Calu3 (cell line): ENCODE data around the gene OR2AT4. TPM values are rescaled to one million over a fixed set of nuclear protein-coding genes. Genes with fewer than 3 reads are reported as not detected.
A peak's percentile ranks its signal among the peaks of the same experiment; 100 is the strongest.

Experiments
- BruUV-seq: library from RNA; stranded (reverse); fragments of 400-500 nt; replicated peaks from 2 replicates; lab custom pipeline; 2021; lab: Mats Ljungman, UMichigan
- CTCF ChIA-PET: fragments of 300-600 bp; sonication (Branson Sonifier 250); formaldehyde crosslinking; loops from one replicate; lab custom pipeline; 2022; ENCODE audit warnings: antibody characterized with exemption; lab: Charles Lee
- DNase-seq: peaks from one replicate; pipeline ENCODE4 v3.0.0; 2022
- H3K27ac Mint-ChIP-seq: one replicate; pipeline ENCODE4 v1.8.0; 2022; ENCODE audit warnings: mixed read lengths; ENCODE audit not compliant: unreplicated experiment
- H3K27me3 Mint-ChIP-seq: one replicate; pipeline ENCODE4 v1.8.0; 2022; ENCODE audit warnings: mixed read lengths; ENCODE audit not compliant: unreplicated experiment
- H3K36me3 Mint-ChIP-seq: one replicate; pipeline ENCODE4 v1.8.0; 2022; ENCODE audit warnings: mild to moderate bottlenecking, moderate library complexity, mixed read lengths; ENCODE audit not compliant: insufficient read depth, unreplicated experiment
- H3K4me1 Mint-ChIP-seq: one replicate; pipeline ENCODE4 v1.8.0; 2022; ENCODE audit warnings: mild to moderate bottlenecking, low read depth, mixed read lengths; ENCODE audit not compliant: unreplicated experiment
- H3K4me3 Mint-ChIP-seq: one replicate; pipeline ENCODE4 v1.8.0; 2022; ENCODE audit warnings: mild to moderate bottlenecking, low read depth, moderate library complexity, mixed read lengths; ENCODE audit not compliant: unreplicated experiment
- H3K9me3 Mint-ChIP-seq: one replicate; pipeline ENCODE4 v1.8.0; 2022; ENCODE audit warnings: low read depth, mixed read lengths; ENCODE audit not compliant: unreplicated experiment
- CTCF ChIP-seq: fragments of 200-600 bp; IDR thresholded peaks from one replicate; pipeline ENCODE4 v1.8.0; 2022; ENCODE audit warnings: antibody characterized with exemption; ENCODE audit not compliant: unreplicated experiment
- intact Hi-C: fragments of 100-400 bp; cut with micrococcal nuclease; formaldehyde crosslinking; loops from one replicate; pipeline ENCODE4 v1.10.0; 2022; ENCODE audit not compliant: unreplicated experiment
- total RNA-seq: library from RNA; stranded (reverse); gene quantifications from 2 replicates; pipeline ENCODE4 v1.2.3, GENCODE V29; 2022

OR2AT4 gene
- total RNA-seq, 1 experiment from 2014 or later = not detected

- no peak overlapping the region for H3K27ac Mint-ChIP-seq
- no TSS peak for BruUV-seq
- intact Hi-C loops = loop anchor here (5.0 kb wide), 1 partner anchor 105 kb away; no protein-coding TSS in a partner anchor
- H3K4me1 Mint-ChIP-seq = peaks cover 23% of the 10 kb centered on the region
- H3K27me3 Mint-ChIP-seq = no peaks in the 10 kb centered on the region
- H3K4me3 Mint-ChIP-seq = no peak overlapping the region
- H3K36me3 Mint-ChIP-seq = peaks cover 5% of the 10 kb centered on the region
- TF ChIP-seq CTCF = no peak
- H3K9me3 Mint-ChIP-seq = no peaks in the 10 kb centered on the region
- DNase-seq = no peak
- CTCF ChIA-PET = interaction anchor here (0.6 to 1.9 kb wide), 4 partner anchors 8 to 45 kb away, joined by 3 to 8 read pairs (median 3); no protein-coding TSS in a partner anchor
These were observed 64.1 kb downstream of the OR2AT4 start for GRCh38 chr11:75032550-75032935.

- H3K4me3 Mint-ChIP-seq = no peak overlapping the region
- no TSS peak for BruUV-seq
- no peaks in the 10 kb centered on the region for H3K27me3 Mint-ChIP-seq
- peaks cover 23% of the 10 kb centered on the region for H3K4me1 Mint-ChIP-seq
- TF ChIP-seq CTCF = peak; percentile 67
- no peaks in the 10 kb centered on the region for H3K9me3 Mint-ChIP-seq
- intact Hi-C loops = loop anchor here (5.0 kb wide), 1 partner anchor 105 kb away; no protein-coding TSS in a partner anchor
- CTCF ChIA-PET = interaction anchor here (0.6 to 1.9 kb wide), 7 partner anchors 9 to 173 kb away, joined by 3 to 8 read pairs (median 3); no protein-coding TSS in a partner anchor
- peak overlapping the region; percentile 63 for H3K27ac Mint-ChIP-seq
- peaks cover 5% of the 10 kb centered on the region for H3K36me3 Mint-ChIP-seq
- peak; percentile 82 for DNase-seq
These were observed 64.7 kb downstream of the OR2AT4 start for GRCh38 chr11:75031771-75032549.

Other genes starting within 250 kb of the OR2AT4 start
- 18.4 and 20.1 TPM in 2 replicates for gene XRRA1, start 147.8 kb downstream of the OR2AT4 start, total RNA-seq
- 195 and 209 TPM in 2 replicates for gene SPCS2, start 147.6 kb downstream of the OR2AT4 start, total RNA-seq
- 11.4 and 14.2 TPM in 2 replicates for gene NEU3, start 107.9 kb downstream of the OR2AT4 start, total RNA-seq
- gene SLCO2B1, start 54.2 kb upstream of the OR2AT4 start, total RNA-seq = 0.27 and 0.31 TPM in 2 replicates
- gene TPBGL, start 143.9 kb upstream of the OR2AT4 start, total RNA-seq = not detected in 2 replicates